Keratinocyte (primary cell): ENCODE results near the gene PARD3B.

Experiments used
- CTCF ChIP-seq, 3 experiments: IDR thresholded peaks in 1 of 3; conservative IDR thresholded peaks in 1 of 3; optimal IDR thresholded peaks in 1 of 3; 2 replicates in 2 of 3; 3 replicates in 1 of 3; pipeline versions ENCODE3 to v1.5.1; 2011; ENCODE audit warnings: low read length in 3 of 3, mild to moderate bottlenecking in 3 of 3, moderate library complexity in 2 of 3, control low read depth in 1 of 3, inconsistent platforms in 1 of 3; ENCODE audit not compliant: insufficient read depth in 2 of 3; ENCODE audit errors: extremely low read depth in 1 of 3
- EZH2 ChIP-seq: IDR thresholded peaks from one replicate; pipeline ENCODE4 v1.6.1; 2012; ENCODE audit warnings: inconsistent platforms, mild to moderate bottlenecking, low read length, moderate library complexity

- TF ChIP-seq EZH2 (no peak), CTCF (optimal IDR thresholded peaks at IDR 0.05 in 1 of 3, IDR thresholded peaks at IDR 0.05 in 1 of 3, conservative IDR thresholded peaks at IDR 0.05 in 1 of 3; ENCODE audit: extremely low read depth in 1 of 3, insufficient read depth in 2 of 3, low read length in 3 of 3) (no peak)
Observed at GRCh38 chr2:204846471-204846870, 301.2 kb downstream of the PARD3B start.
